Nephron (organoid): ENCODE measurements around the gene C19orf85.

ENCODE experiments used
- H3K27ac Mint-ChIP-seq, 3 experiments: 2 replicates each; pipeline ENCODE4 v1.8.0; 2020; ENCODE audit warnings: mixed read lengths in 3 of 3, mild to moderate bottlenecking in 2 of 3, moderate library complexity in 1 of 3
- H3K27me3 Mint-ChIP-seq: 2 replicates; pipeline ENCODE4 v1.8.0; 2021; ENCODE audit warnings: low read depth, mild to moderate bottlenecking, moderate library complexity, mixed read lengths
- H3K36me3 Mint-ChIP-seq: 2 replicates; pipeline ENCODE4 v1.8.0; 2020; ENCODE audit warnings: low read depth, mixed read lengths
- H3K4me1 Mint-ChIP-seq: 2 replicates; pipeline ENCODE4 v1.8.0; 2020; ENCODE audit warnings: mixed read lengths
- H3K4me3 Mint-ChIP-seq, 3 experiments: 2 replicates each; pipeline ENCODE4 v1.8.0; 2020; ENCODE audit warnings: mild to moderate bottlenecking in 3 of 3, mixed read lengths in 3 of 3, moderate library complexity in 2 of 3
- H3K9me3 Mint-ChIP-seq: 2 replicates; pipeline ENCODE4 v1.8.0; 2020; ENCODE audit warnings: mixed read lengths
- TF ChIP-seq, protein P1 (sequence below), 3 experiments: fragments of 200-600 bp; sonication (generic); IDR thresholded peaks; one replicate each; pipeline ENCODE4 v1.5.0; 2021; ENCODE audit warnings: antibody characterized with exemption in 3 of 3; ENCODE audit not compliant: unreplicated experiment in 3 of 3

Gene C19orf85

GRCh38 chr19:55467236-55468053 is 2.9 kb upstream of the C19orf85 start:
- Mint-ChIP-seq H3K4me1 (peaks cover 11% of the 10 kb centered on the region), H3K27ac (peak overlapping the region in 2 of 3 experiments; percentile 43 to 47), H3K27me3 (no peaks in the 10 kb centered on the region), H3K9me3 (no peaks in the 10 kb centered on the region), H3K4me3 (peak overlapping the region; percentile 8 to 47 (median 27)), H3K36me3 (no peaks in the 10 kb centered on the region)
- TF ChIP-seq, protein P1, sequence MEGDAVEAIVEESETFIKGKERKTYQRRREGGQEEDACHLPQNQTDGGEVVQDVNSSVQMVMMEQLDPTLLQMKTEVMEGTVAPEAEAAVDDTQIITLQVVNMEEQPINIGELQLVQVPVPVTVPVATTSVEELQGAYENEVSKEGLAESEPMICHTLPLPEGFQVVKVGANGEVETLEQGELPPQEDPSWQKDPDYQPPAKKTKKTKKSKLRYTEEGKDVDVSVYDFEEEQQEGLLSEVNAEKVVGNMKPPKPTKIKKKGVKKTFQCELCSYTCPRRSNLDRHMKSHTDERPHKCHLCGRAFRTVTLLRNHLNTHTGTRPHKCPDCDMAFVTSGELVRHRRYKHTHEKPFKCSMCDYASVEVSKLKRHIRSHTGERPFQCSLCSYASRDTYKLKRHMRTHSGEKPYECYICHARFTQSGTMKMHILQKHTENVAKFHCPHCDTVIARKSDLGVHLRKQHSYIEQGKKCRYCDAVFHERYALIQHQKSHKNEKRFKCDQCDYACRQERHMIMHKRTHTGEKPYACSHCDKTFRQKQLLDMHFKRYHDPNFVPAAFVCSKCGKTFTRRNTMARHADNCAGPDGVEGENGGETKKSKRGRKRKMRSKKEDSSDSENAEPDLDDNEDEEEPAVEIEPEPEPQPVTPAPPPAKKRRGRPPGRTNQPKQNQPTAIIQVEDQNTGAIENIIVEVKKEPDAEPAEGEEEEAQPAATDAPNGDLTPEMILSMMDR (IDR thresholded peaks at IDR 0.05; ENCODE audit: unreplicated experiment in 3 of 3) = peak; percentile 98 to 99 (median 98)

- Mint-ChIP-seq H3K27ac (peak overlapping the region in 1 of 3 experiments; percentile 5), H3K4me1 (peaks cover 16% of the 10 kb centered on the region), H3K36me3 (no peaks in the 10 kb centered on the region), H3K9me3 (no peaks in the 10 kb centered on the region), H3K27me3 (no peaks in the 10 kb centered on the region), H3K4me3 (no peak overlapping the region)
- TF ChIP-seq, protein P1 (IDR thresholded peaks at IDR 0.05; ENCODE audit: unreplicated experiment in 3 of 3) = no peak
Measured at GRCh38 chr19:55466241-55466614, 1.7 kb upstream of the C19orf85 start.

DNA sequence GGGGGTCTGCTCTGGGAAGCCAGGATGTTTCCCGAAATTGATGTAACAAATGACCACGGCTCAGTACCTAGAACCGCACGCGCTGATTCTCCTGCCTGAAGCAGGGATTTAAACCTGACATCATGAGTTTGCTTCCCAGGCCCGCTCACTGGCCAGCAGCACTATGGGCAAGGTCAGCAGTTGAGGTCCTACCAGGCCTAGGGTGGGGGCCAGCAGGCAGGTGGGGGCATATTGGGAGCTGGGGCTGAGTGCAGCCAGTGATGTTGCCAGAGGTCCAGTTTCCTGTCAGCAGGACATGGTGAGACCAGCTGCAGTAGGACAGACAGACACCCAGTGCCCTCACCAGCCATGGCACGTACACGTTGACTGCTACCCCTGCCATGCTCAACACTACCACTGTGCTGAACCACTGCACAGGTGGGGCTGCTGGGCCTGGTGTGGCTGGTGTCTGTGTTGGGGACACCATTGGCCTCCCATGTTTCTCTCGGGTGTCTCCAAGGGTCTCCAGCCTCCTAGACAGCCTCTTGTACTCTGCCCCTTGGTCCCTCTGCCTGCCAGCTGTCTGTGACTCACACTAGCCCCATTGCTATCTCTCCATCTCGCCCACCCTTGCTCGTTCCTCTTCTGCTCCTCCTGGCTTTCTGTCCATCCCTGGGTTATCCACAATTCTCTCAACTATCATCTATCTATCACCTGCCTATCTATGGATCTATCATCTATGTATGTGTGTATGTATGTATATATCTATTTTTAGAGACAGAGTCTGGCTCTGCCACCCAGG is 1.1 kb upstream of the C19orf85 start:
- no peak overlapping the region for H3K27ac Mint-ChIP-seq
- TF ChIP-seq, protein P1 (IDR thresholded peaks at IDR 0.05; ENCODE audit: unreplicated experiment in 3 of 3) = no peak
- peaks cover 15% of the 10 kb centered on the region for H3K4me1 Mint-ChIP-seq
- no peaks in the 10 kb centered on the region for H3K36me3 Mint-ChIP-seq
- H3K9me3 Mint-ChIP-seq = no peaks in the 10 kb centered on the region
- peak overlapping the region in 1 of 3 experiments; percentile 10 for H3K4me3 Mint-ChIP-seq
- no peaks in the 10 kb centered on the region for H3K27me3 Mint-ChIP-seq

DNA sequence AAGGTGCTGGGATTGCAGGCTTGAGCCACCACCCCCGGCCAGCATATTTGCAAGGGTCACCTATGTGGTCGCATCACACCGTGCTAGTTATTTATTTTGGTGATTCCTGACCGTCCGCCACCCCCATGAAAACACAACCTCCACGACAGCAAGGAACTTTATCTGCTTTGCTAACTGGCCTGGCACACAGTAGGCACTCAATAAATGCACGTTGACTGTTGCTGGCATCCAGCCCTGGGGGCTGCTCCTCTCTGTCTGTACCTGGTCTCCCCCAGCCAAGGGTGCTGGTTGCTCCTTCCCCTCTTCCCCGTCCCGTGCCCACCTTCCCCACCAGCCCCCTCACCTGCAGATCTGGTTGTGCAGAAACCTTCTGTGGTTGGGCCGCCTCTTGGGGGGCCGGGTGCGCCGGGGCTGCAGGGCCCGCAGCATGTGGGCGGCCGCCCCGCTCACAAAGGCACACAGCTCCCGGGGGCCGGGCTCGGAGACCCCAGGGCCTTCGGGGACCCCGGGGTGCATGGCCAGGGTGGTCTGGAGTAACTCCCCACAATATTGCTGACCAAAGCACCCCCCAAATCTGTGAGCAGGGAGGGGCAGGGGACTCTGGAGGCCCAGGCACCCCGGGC is 401 bp downstream of the C19orf85 start:
- Mint-ChIP-seq H3K4me1 (peaks cover 26% of the 10 kb centered on the region), H3K4me3 (peak overlapping the region in 1 of 3 experiments; percentile 48), H3K9me3 (no peaks in the 10 kb centered on the region), H3K36me3 (no peaks in the 10 kb centered on the region), H3K27ac (no peak overlapping the region), H3K27me3 (no peaks in the 10 kb centered on the region)
- TF ChIP-seq, protein P1 (IDR thresholded peaks at IDR 0.05; ENCODE audit: unreplicated experiment in 3 of 3) = no peak

DNA sequence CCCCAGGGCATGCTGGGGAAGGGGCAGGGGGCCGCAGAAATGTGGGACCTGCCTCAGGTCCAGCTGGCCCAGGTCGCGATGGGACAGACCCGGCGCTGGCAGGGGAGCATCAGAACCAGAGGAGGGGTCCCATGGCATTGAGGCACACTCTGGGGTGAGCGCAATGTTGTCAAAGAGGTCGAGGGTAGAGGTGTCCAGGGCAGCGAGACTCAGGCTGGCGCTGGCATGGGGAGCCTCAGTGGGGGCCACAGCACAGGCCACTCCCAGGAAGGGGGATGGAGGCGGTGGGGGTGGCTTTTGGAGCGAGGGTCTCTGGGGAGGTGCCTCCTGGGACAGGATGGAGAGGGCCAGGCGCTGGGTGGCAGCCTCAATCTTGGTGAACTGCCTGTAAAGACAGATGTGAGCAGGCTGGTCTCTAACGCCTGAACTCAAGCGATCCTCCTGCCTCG is 944 bp downstream of the C19orf85 start:
- Mint-ChIP-seq H3K27me3 (no peaks in the 10 kb centered on the region), H3K27ac (no peak overlapping the region), H3K4me3 (peak overlapping the region in 1 of 3 experiments; percentile 48), H3K36me3 (no peaks in the 10 kb centered on the region), H3K4me1 (peaks cover 26% of the 10 kb centered on the region), H3K9me3 (no peaks in the 10 kb centered on the region)
- TF ChIP-seq, protein P1 (IDR thresholded peaks at IDR 0.05; ENCODE audit: unreplicated experiment in 3 of 3) = no peak
